ENCODE data around the gene NEIL1.

DNA sequence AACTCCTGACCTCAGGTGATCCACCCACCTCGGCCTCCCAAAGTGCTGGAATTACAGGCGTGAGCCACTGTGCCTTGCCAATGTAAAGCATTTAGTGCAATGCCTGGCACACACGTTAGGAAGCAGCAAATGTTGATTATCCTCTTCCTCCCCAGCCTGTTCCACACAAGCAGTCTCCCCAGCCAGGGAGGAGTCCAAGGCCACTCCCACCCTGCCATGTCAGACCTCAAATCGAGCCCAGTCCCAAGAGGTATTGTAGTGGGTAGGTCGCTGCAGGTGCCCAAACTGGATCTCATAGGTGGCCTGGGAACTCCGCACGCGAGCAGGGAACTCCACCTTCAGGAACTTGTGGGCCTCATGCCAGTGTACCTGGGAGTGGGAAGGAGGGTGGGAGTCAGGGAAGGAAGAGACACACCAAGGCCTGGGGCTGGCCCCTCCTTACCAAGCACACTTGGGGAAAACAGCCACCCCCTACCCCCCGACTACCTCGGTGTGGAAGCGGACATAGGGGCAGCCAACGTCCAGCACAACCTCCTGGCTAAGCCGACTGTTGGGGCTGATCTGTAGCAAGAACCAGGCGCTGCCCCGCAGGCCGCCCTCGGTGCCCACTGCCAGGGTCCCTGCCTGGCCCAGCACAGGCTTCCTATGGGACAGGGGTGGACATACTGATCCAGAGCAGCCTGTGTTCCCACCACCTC, 11.3 kb downstream of the NEIL1 start:
- TF ChIP-seq FOSL1 (IDR thresholded peaks at IDR 0.05; ENCODE audit: low read depth): no peak
- TF ChIP-seq, protein P1, sequence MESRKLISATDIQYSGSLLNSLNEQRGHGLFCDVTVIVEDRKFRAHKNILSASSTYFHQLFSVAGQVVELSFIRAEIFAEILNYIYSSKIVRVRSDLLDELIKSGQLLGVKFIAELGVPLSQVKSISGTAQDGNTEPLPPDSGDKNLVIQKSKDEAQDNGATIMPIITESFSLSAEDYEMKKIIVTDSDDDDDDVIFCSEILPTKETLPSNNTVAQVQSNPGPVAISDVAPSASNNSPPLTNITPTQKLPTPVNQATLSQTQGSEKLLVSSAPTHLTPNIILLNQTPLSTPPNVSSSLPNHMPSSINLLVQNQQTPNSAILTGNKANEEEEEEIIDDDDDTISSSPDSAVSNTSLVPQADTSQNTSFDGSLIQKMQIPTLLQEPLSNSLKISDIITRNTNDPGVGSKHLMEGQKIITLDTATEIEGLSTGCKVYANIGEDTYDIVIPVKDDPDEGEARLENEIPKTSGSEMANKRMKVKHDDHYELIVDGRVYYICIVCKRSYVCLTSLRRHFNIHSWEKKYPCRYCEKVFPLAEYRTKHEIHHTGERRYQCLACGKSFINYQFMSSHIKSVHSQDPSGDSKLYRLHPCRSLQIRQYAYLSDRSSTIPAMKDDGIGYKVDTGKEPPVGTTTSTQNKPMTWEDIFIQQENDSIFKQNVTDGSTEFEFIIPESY (IDR thresholded peaks at IDR 0.05; ENCODE audit: extremely low read depth, insufficient replicate concordance, low read length): no peak
- no peak for TF ChIP-seq EZH2phosphoT487 (IDR thresholded peaks at IDR 0.05; ENCODE audit: borderline replicate concordance)
- TF ChIP-seq TCF7L2 (IDR thresholded peaks at IDR 0.05; ENCODE audit: borderline replicate concordance, extremely low read depth, insufficient read depth, insufficient read length): no peak
- TF ChIP-seq, protein P2, sequence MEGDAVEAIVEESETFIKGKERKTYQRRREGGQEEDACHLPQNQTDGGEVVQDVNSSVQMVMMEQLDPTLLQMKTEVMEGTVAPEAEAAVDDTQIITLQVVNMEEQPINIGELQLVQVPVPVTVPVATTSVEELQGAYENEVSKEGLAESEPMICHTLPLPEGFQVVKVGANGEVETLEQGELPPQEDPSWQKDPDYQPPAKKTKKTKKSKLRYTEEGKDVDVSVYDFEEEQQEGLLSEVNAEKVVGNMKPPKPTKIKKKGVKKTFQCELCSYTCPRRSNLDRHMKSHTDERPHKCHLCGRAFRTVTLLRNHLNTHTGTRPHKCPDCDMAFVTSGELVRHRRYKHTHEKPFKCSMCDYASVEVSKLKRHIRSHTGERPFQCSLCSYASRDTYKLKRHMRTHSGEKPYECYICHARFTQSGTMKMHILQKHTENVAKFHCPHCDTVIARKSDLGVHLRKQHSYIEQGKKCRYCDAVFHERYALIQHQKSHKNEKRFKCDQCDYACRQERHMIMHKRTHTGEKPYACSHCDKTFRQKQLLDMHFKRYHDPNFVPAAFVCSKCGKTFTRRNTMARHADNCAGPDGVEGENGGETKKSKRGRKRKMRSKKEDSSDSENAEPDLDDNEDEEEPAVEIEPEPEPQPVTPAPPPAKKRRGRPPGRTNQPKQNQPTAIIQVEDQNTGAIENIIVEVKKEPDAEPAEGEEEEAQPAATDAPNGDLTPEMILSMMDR (IDR thresholded peaks at IDR 0.05 in 2 of 3, conservative IDR thresholded peaks at IDR 0.05 in 1 of 3; ENCODE audit: borderline replicate concordance in 1 of 3, insufficient read depth in 1 of 3, low read depth in 2 of 3, low read length in 2 of 3): no peak
- TF ChIP-seq, protein P3, sequence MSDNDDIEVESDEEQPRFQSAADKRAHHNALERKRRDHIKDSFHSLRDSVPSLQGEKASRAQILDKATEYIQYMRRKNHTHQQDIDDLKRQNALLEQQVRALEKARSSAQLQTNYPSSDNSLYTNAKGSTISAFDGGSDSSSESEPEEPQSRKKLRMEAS (IDR thresholded peaks at IDR 0.05): no peak
- TF ChIP-seq ZFX (IDR thresholded peaks at IDR 0.05): no peak
- TF ChIP-seq POLR2AphosphoS5 (IDR thresholded peaks at IDR 0.05; ENCODE audit: low read depth, low read length): no peak
- TF ChIP-seq EZH2 (IDR thresholded peaks at IDR 0.05): no peak
- no peak for TF ChIP-seq JUND (IDR thresholded peaks at IDR 0.05)
